ENCODE data around the gene MATN3. TPM values are rescaled to one million over a fixed set of nuclear protein-coding genes. Genes with fewer than 3 reads are reported as not detected.
A peak's percentile ranks its signal among the peaks of the same experiment; 100 is the strongest.

MATN3 gene
- total and polyA plus RNA-seq, 2 of the 8 experiments (the other 6 are each of a cell fraction or from before 2014, with no cell fraction given), result 3.0 to 9.9 TPM

DNA sequence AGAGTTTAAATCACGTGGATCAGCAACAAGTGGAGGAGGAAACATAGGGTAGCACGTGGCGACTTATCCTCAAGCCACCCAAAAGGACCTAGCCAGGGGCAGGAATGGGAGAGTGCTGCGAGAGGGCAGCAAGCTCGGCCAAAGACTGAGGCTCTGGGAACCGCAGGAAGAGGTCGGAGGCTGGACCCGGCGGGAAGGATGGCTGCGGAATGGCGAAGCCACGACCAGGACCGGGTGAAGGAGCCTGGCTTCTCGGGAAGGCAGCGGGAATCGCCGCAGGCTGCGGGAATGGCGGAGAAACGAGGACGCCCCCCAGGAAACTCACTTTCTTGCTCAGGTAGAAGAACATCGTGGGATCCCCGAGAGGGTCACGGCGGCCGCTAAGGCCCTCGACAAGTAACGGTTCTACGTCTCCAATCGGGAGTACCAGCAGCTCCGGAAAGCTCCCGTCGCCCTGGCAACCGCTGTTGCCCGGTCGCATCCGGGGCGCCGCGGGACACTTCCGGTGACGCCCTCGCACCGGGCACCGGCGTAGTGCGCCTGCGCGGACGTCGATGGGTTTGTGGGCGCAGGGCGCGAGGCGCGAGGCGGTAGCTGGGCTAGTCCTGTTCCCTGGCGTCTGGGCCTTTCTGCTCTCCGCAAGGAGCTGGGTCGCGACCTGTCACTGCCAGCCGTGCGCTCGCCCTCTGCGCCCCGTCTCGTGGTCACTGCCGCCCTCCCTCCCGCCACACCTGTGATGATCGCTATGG is 22.6 kb downstream of the MATN3 start, which contains the start of gene WDR35:
Gene WDR35, minus strand, starts transcription at position 439 of the 749 bp plus-strand sequence. Its CDS starts 90 bp downstream, at position 349.
- Histone ChIP-seq H2AK5ac (ENCODE audit: low read depth, low read length) (no peak within 1 kb of the TSS), H4K91ac (replicated peaks; ENCODE audit: insufficient read length, low read length) (peak within 1 kb of the TSS; percentile 57), H3K4ac (replicated peaks; ENCODE audit: insufficient read length, low read depth, low read length) (no peak within 1 kb of the TSS), H3K4me3 (ENCODE audit: extremely low read depth in 1 of 4, insufficient read depth in 2 of 4, low read depth in 3 of 4, low read length in 4 of 4) (peak within 1 kb of the TSS; percentile 79 to 94 (median 85)), H3K23ac (ENCODE audit: insufficient read length) (no peak within 1 kb of the TSS), H2BK120ac (replicated peaks; ENCODE audit: low read depth, low read length) (no peak within 1 kb of the TSS), H3K4me2 (ENCODE audit: insufficient read depth in 1 of 2, low read depth in 2 of 2, low read length in 2 of 2) (peak within 1 kb of the TSS; percentile 91 to 92), H2AFZ (ENCODE audit: low read length) (peak within 1 kb of the TSS; percentile 83), H2BK20ac (ENCODE audit: low read length) (no peak within 1 kb of the TSS), H3K9ac (replicated peaks in 1 of 4; ENCODE audit: extremely low read depth in 1 of 4, low read depth in 3 of 4, low read length in 3 of 4) (peak within 1 kb of the TSS; percentile 69 to 76 (median 72)), H3K4me1 (replicated peaks in 1 of 4; ENCODE audit: control insufficient read depth in 3 of 4, insufficient read depth in 4 of 4, low read length in 3 of 4) (peaks cover 0 to 2% (median under 1%) of the 10 kb centered on the region in 4 experiments; a peak in 3 of 7 replicates), H3K23me2 (ENCODE audit: low read depth, low read length) (peaks cover 9% of the 10 kb centered on the region), H2BK12ac (ENCODE audit: low read depth, low read length) (no peak within 1 kb of the TSS), H3K14ac (ENCODE audit: insufficient read length) (peak within 1 kb of the TSS; percentile 58), H2BK15ac (ENCODE audit: low read length) (no peak within 1 kb of the TSS), H3K79me1 (ENCODE audit: low read depth, low read length) (peaks cover 3% of the 10 kb centered on the region), H3K9me3 (ENCODE audit: insufficient read depth in 2 of 2, low read depth in 1 of 2, low read length in 1 of 2) (no peaks in the 10 kb centered on the region), H4K5ac (ENCODE audit: insufficient read length, low read depth, low read length) (peak within 1 kb of the TSS; percentile 84), H3K56ac (replicated peaks; ENCODE audit: insufficient read length, low read depth, low read length) (peak within 1 kb of the TSS; percentile 86), H3K18ac (ENCODE audit: extremely low read depth, low read length) (peak within 1 kb of the TSS; percentile 10; the same call in 1 of the 2 replicates), H3K36me3 (ENCODE audit: control insufficient read depth in 2 of 4, insufficient read depth in 4 of 4, low read length in 3 of 4) (peaks cover 0 to 13% (median 2%) of the 10 kb centered on the region in 4 experiments; a peak in 3 of 8 replicates), H3K79me2 (ENCODE audit: control insufficient read depth in 1 of 2, insufficient read depth in 2 of 2, low read length in 2 of 2) (peaks cover 3 to 33% of the 10 kb centered on the region in 2 experiments; a peak in 3 of 4 replicates), H2BK5ac (ENCODE audit: low read depth, low read length) (peak within 1 kb of the TSS; percentile 20; the same call in 1 of the 2 replicates), H4K8ac (ENCODE audit: extremely low read depth, insufficient read depth, low read length) (peak within 1 kb of the TSS; percentile 54), H3K27me3 (replicated peaks in 1 of 4; ENCODE audit: control insufficient read depth in 3 of 4, extremely low read depth in 1 of 4, insufficient read depth in 3 of 4, low read length in 3 of 4) (no peaks in the 10 kb centered on the region), H3K27ac (ENCODE audit: low read depth, low read length) (peak within 1 kb of the TSS; percentile 56; the same call in 1 of the 2 replicates), H4K20me1 (replicated peaks in 1 of 2; ENCODE audit: control insufficient read depth in 1 of 2, insufficient read depth in 2 of 2, low read length in 2 of 2) (peaks cover 0 to 2% of the 10 kb centered on the region in 2 experiments)
- DNase-seq (ENCODE audit: low read depth in 1 of 2, low spot score in 2 of 2) (peak; percentile 75 to 99), FAIRE-seq (no peak)
- WGBS, 2 experiments (ENCODE audit: extremely low coverage in 1 of 2, insufficient coverage in 1 of 2, insufficient read length in 1 of 2, insufficient replicate concordance in 2 of 2, low coverage in 1 of 2, low lambda C conversion rate in 2 of 2, missing lambda C conversion rate in 1 of 2), result 2% methylated on average over 66 of the region's 70 CpGs; no CpG with 5 or more reads in 1 of the 2 experiments
- CTCF ChIA-PET (ENCODE audit: partially characterized antibody), result interaction anchor here (0.6 to 2.7 kb wide), 9 partner anchors 8 to 362 kb away, joined by 3 to 19 read pairs (median 4); no protein-coding TSS in a partner anchor
- POLR2A ChIA-PET (ENCODE audit: partially characterized antibody), result interaction anchor here (1.2 to 2.2 kb wide), 4 partner anchors 10 to 23 kb away, joined by 3 to 7 read pairs (median 6); partner anchors contain the start of gene MATN3
- TF ChIP-seq PHF8 (conservative IDR thresholded peaks at IDR 0.05; ENCODE audit: low read depth, low read length) (peak; percentile 66), GABPA (IDR thresholded peaks at IDR 0.05; ENCODE audit: borderline replicate concordance, insufficient read depth, low read length) (peak; percentile 85), KDM5A (IDR thresholded peaks at IDR 0.05; ENCODE audit: low read length) (no peak), SIX5 (IDR thresholded peaks at IDR 0.05; ENCODE audit: low read depth, low read length) (no peak), BRCA1 (IDR thresholded peaks at IDR 0.05; ENCODE audit: low read depth, low read length) (no peak), JUND (IDR thresholded peaks at IDR 0.05; ENCODE audit: low read length) (no peak)
- TF ChIP-seq, protein P1, sequence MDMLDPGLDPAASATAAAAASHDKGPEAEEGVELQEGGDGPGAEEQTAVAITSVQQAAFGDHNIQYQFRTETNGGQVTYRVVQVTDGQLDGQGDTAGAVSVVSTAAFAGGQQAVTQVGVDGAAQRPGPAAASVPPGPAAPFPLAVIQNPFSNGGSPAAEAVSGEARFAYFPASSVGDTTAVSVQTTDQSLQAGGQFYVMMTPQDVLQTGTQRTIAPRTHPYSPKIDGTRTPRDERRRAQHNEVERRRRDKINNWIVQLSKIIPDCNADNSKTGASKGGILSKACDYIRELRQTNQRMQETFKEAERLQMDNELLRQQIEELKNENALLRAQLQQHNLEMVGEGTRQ (IDR thresholded peaks at IDR 0.05; ENCODE audit: low read length), result no peak
- TF ChIP-seq, protein P2, sequence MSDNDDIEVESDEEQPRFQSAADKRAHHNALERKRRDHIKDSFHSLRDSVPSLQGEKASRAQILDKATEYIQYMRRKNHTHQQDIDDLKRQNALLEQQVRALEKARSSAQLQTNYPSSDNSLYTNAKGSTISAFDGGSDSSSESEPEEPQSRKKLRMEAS (IDR thresholded peaks at IDR 0.05), result peak; percentile 91

Measured in H1 (cell line).